HEK293 (cell line): ENCODE measurements around the gene CDCP2.
"Not testable (repeated sequence)": the region's sequence is repeated elsewhere in the genome, so short reads cannot be mapped to it uniquely, and the experiment has no call there.

Experiments
- CTCF ChIA-PET: fragments of 350-600 bp; formaldehyde crosslinking; extraction: SDS; loops from one replicate; lab custom pipeline; 2021; ENCODE audit warnings: antibody characterized with exemption; lab: Yijun Ruan, JAX
- POLR2A ChIA-PET: fragments of 300-600 bp; formaldehyde crosslinking; extraction: SDS; loops from one replicate; lab custom pipeline; 2020; ENCODE audit warnings: antibody characterized with exemption, inconsistent platforms; lab: Yijun Ruan, JAX
- H3K27ac ChIP-seq: fragments of 200-500 bp; sonication (Bioruptor generic); 2 replicates; pipeline ENCODE4 v1.5.1; 2014; ENCODE audit warnings: low read depth, low read length, control low read depth, inconsistent platforms; ENCODE audit errors: extremely low read depth
- H3K36me3 ChIP-seq, 2 experiments: fragments of 200-500 bp in 1 of 2; sonication (Bioruptor generic) in 1 of 2; 1 replicate in 1 of 2; 2 replicates in 1 of 2; pipeline ENCODE4 v1.5.1; 2014 to 2017; ENCODE audit warnings: inconsistent platforms in 2 of 2, low read length in 2 of 2; ENCODE audit not compliant: control insufficient read depth in 2 of 2, insufficient read depth in 1 of 2
- H3K4me1 ChIP-seq: fragments of 200-500 bp; sonication (Bioruptor generic); 2 replicates; pipeline ENCODE4 v1.5.1; 2014; ENCODE audit warnings: mild to moderate bottlenecking, low read length, inconsistent platforms; ENCODE audit not compliant: control insufficient read depth, insufficient read depth
- H3K4me3 ChIP-seq: 2 replicates; pipeline ENCODE4 v1.5.1; 2011; ENCODE audit warnings: low read depth, mild to moderate bottlenecking, control low read depth, low read length, moderate library complexity
- H3K9me3 ChIP-seq: fragments of 200-500 bp; sonication (Bioruptor generic); 2 replicates; pipeline ENCODE4 v1.5.1; 2014; ENCODE audit warnings: low read depth, low read length, inconsistent platforms; ENCODE audit not compliant: control insufficient read depth, insufficient read depth
- MZF1 ChIP-seq: fragments of 450-650 bp; formaldehyde crosslinking; IDR thresholded peaks from 2 replicates; pipeline ENCODE4 v1.5.1; 2017; ENCODE audit warnings: missing biosample characterization, missing genetic modification characterization, borderline replicate concordance
- SCRT2 ChIP-seq: fragments of 450-650 bp; formaldehyde crosslinking; IDR thresholded peaks from 2 replicates; pipeline ENCODE4 v1.5.1; 2016; ENCODE audit warnings: missing biosample characterization, missing genetic modification characterization
- YY2 ChIP-seq: fragments of 450-650 bp; formaldehyde crosslinking; IDR thresholded peaks from 2 replicates; pipeline ENCODE4 v1.5.1; 2016; ENCODE audit warnings: missing biosample characterization, missing genetic modification characterization
- ZFP69B ChIP-seq: fragments of 450-650 bp; formaldehyde crosslinking; IDR thresholded peaks from 2 replicates; pipeline ENCODE4 v1.5.1; 2016; ENCODE audit warnings: missing biosample characterization, missing genetic modification characterization
- ZNF16 ChIP-seq: fragments of 450-650 bp; formaldehyde crosslinking; IDR thresholded peaks from 2 replicates; pipeline ENCODE4 v1.5.1; 2016; ENCODE audit warnings: low read depth, missing biosample characterization, missing genetic modification characterization
- ZNF214 ChIP-seq: fragments of 450-650 bp; formaldehyde crosslinking; IDR thresholded peaks from 2 replicates; pipeline ENCODE4 v1.5.1; 2017; ENCODE audit warnings: missing biosample characterization, mild to moderate bottlenecking, missing genetic modification characterization, borderline replicate concordance
- ZNF274 ChIP-seq, 2 experiments: fragments of 200-500 bp in 1 of 2; fragments of 450-650 bp in 1 of 2; sonication (Bioruptor generic) in 1 of 2; formaldehyde crosslinking in 1 of 2; IDR thresholded peaks; 2 replicates each; pipeline versions ENCODE4 v1.5.1 to v1.6.1; 2014 to 2016; ENCODE audit warnings: borderline replicate concordance in 1 of 2, inconsistent platforms in 1 of 2, low read length in 1 of 2, missing biosample characterization in 1 of 2, missing genetic modification characterization in 1 of 2
- ZNF423 ChIP-seq: fragments of 450-650 bp; formaldehyde crosslinking; IDR thresholded peaks from 2 replicates; pipeline ENCODE4 v1.5.1; 2016; ENCODE audit warnings: missing biosample characterization, missing genetic modification characterization
- ZNF514 ChIP-seq: fragments of 450-650 bp; formaldehyde crosslinking; IDR thresholded peaks from 2 replicates; pipeline ENCODE4 v1.5.1; 2016; ENCODE audit warnings: missing biosample characterization, missing genetic modification characterization
- ZNF521 ChIP-seq: fragments of 450-650 bp; formaldehyde crosslinking; IDR thresholded peaks from 2 replicates; pipeline ENCODE4 v1.5.1; 2017; ENCODE audit warnings: missing biosample characterization, mild to moderate bottlenecking, missing genetic modification characterization
- ZNF560 ChIP-seq: fragments of 450-650 bp; formaldehyde crosslinking; IDR thresholded peaks from 2 replicates; pipeline ENCODE4 v1.5.1; 2017; ENCODE audit warnings: missing biosample characterization, missing genetic modification characterization, borderline replicate concordance
- ZNF670 ChIP-seq: fragments of 450-650 bp; formaldehyde crosslinking; IDR thresholded peaks from 2 replicates; pipeline ENCODE4 v1.5.1; 2016; ENCODE audit warnings: missing biosample characterization, missing genetic modification characterization, low read depth
- ZNF791 ChIP-seq: fragments of 450-650 bp; formaldehyde crosslinking; IDR thresholded peaks from 2 replicates; pipeline ENCODE4 v1.5.1; 2016; ENCODE audit warnings: missing biosample characterization, missing genetic modification characterization
- TF ChIP-seq, protein P1 (sequence below): fragments of 450-650 bp; formaldehyde crosslinking; IDR thresholded peaks from 2 replicates; pipeline ENCODE4 v1.5.1; 2016; ENCODE audit warnings: missing biosample characterization, missing genetic modification characterization
- TF ChIP-seq, protein P2 (sequence below): fragments of 450-650 bp; formaldehyde crosslinking; IDR thresholded peaks from 2 replicates; pipeline ENCODE4 v1.5.1; 2017; ENCODE audit warnings: missing biosample characterization, mild to moderate bottlenecking, missing genetic modification characterization, moderate library complexity
- TF ChIP-seq, protein P3 (sequence below): fragments of 450-650 bp; formaldehyde crosslinking; IDR thresholded peaks from 2 replicates; pipeline ENCODE4 v1.5.1; 2017; ENCODE audit warnings: missing biosample characterization, missing genetic modification characterization
- TF ChIP-seq, protein P4 (sequence below): sonication (generic); formaldehyde crosslinking; IDR thresholded peaks from 2 replicates; pipeline ENCODE4 v1.8.1; 2022; ENCODE audit warnings: mild to moderate bottlenecking, moderate library complexity, missing genetic modification reagents

The CDCP2 gene

DNA sequence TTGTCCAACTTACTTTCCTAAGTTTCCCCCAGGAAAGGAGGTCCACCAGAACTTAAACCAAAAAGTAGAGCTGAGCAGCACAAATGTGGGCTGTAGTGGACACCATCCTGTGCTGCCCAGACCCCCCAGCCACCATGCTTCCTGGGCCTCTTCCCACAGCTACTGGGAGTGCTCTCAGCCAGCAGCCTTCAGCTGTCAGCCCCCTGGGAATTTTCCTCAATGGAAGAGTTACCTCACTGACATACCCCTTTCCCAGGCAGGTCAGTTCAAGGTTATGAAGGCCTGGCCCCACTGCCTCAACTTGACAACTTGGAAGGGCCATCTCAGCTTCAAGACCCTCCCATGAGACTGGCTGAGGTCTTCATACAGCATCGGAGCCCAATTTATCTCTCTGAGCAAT is 47.7 kb downstream of the CDCP2 start:
- no peak overlapping the region for H3K27ac ChIP-seq
- POLR2A ChIA-PET, result no interaction called here
- H3K4me1 ChIP-seq, result no peaks in the 10 kb centered on the region
- no peaks in the 10 kb centered on the region for H3K9me3 ChIP-seq
- no peak for TF ChIP-seq ZNF670 (tag by site-specific recombination)
- TF ChIP-seq ZNF560 (tag by site-specific recombination), result no peak
- no peak overlapping the region for H3K4me3 ChIP-seq
- H3K36me3 ChIP-seq, result no peaks in the 10 kb centered on the region
- CTCF ChIA-PET, result interaction anchor here (1.4 kb wide), 2 partner anchors 22 to 24 kb away, joined by 3 to 5 read pairs; no protein-coding TSS in a partner anchor

DNA sequence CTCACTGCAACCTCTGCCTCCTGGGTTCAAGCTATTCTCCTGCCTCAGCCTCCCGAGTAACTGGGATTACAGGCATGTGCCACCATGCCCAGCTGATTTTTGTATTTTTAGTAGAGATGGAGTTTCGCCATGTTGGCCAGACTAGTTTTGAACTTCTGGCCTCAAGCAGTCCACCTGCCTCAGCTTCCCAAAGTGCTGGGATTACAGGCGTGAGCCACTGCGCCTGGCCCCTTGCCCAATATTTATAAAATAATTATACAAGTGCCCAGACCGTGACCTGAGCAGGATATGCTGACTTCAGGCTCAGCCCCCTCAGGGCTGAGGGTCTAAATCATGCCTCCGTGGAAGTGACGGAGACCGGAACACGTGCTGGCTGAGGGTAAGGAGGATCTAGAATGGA is 48.2 kb downstream of the CDCP2 start:
- H3K36me3 ChIP-seq, H3K9me3 ChIP-seq, H3K4me1 ChIP-seq, POLR2A ChIA-PET, H3K4me3 ChIP-seq, CTCF ChIA-PET, H3K27ac ChIP-seq: not testable (repeated sequence)

DNA sequence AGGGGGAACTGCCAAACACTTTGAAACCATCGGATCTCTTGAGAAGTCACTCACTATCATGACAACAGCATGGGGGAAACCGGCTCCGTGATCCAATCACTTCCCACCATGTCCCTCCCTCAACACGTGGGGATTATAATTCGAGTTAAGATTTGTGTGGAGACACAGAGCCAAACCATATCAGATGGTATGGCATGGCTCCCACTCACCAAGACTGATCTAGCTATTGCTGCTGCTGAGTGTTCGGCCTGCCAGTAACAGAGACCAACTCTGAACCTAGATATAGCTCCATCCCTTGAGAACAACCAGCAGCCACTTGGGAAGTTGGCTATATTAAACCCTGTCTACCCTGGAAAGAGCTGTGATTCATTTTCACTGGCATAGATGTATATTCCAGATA is 49.4 kb downstream of the CDCP2 start:
- no peaks in the 10 kb centered on the region for H3K9me3 ChIP-seq
- no peaks in the 10 kb centered on the region for H3K36me3 ChIP-seq
- CTCF ChIA-PET, result interaction anchor here (0.8 kb wide), 2 partner anchors 17 to 386 kb away, joined by 3 read pairs; no protein-coding TSS in a partner anchor
- no peak overlapping the region for H3K27ac ChIP-seq
- no peak overlapping the region for H3K4me3 ChIP-seq
- TF ChIP-seq, protein P1, sequence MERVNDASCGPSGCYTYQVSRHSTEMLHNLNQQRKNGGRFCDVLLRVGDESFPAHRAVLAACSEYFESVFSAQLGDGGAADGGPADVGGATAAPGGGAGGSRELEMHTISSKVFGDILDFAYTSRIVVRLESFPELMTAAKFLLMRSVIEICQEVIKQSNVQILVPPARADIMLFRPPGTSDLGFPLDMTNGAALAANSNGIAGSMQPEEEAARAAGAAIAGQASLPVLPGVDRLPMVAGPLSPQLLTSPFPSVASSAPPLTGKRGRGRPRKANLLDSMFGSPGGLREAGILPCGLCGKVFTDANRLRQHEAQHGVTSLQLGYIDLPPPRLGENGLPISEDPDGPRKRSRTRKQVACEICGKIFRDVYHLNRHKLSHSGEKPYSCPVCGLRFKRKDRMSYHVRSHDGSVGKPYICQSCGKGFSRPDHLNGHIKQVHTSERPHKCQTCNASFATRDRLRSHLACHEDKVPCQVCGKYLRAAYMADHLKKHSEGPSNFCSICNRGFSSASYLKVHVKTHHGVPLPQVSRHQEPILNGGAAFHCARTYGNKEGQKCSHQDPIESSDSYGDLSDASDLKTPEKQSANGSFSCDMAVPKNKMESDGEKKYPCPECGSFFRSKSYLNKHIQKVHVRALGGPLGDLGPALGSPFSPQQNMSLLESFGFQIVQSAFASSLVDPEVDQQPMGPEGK (tag by site-specific recombination), result no peak
- TF ChIP-seq MZF1 (tag by site-specific recombination) (no peak), ZFP69B (tag by site-specific recombination) (no peak), ZNF423 (tag by site-specific recombination) (no peak), ZNF274 (IDR thresholded peaks at IDR 0.05; ENCODE audit: low read length) (no peak), ZNF274 (tag by site-specific recombination; IDR thresholded peaks at IDR 0.05; ENCODE audit: borderline replicate concordance) (no peak), ZNF791 (tag by site-specific recombination) (no peak), ZNF16 (no peak), ZNF521 (tag by site-specific recombination) (no peak), ZNF214 (tag by site-specific recombination) (no peak), SCRT2 (tag by site-specific recombination) (no peak), ZNF514 (tag by site-specific recombination) (no peak), YY2 (tag by site-specific recombination) (no peak)
- TF ChIP-seq, protein P2, sequence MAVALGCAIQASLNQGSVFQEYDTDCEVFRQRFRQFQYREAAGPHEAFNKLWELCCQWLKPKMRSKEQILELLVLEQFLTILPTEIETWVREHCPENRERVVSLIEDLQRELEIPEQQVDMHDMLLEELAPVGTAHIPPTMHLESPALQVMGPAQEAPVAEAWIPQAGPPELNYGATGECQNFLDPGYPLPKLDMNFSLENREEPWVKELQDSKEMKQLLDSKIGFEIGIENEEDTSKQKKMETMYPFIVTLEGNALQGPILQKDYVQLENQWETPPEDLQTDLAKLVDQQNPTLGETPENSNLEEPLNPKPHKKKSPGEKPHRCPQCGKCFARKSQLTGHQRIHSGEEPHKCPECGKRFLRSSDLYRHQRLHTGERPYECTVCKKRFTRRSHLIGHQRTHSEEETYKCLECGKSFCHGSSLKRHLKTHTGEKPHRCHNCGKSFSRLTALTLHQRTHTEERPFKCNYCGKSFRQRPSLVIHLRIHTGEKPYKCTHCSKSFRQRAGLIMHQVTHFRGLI (tag by site-specific recombination), result no peak
- TF ChIP-seq, protein P3, sequence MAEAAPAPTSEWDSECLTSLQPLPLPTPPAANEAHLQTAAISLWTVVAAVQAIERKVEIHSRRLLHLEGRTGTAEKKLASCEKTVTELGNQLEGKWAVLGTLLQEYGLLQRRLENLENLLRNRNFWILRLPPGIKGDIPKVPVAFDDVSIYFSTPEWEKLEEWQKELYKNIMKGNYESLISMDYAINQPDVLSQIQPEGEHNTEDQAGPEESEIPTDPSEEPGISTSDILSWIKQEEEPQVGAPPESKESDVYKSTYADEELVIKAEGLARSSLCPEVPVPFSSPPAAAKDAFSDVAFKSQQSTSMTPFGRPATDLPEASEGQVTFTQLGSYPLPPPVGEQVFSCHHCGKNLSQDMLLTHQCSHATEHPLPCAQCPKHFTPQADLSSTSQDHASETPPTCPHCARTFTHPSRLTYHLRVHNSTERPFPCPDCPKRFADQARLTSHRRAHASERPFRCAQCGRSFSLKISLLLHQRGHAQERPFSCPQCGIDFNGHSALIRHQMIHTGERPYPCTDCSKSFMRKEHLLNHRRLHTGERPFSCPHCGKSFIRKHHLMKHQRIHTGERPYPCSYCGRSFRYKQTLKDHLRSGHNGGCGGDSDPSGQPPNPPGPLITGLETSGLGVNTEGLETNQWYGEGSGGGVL (tag by site-specific recombination), result no peak
- TF ChIP-seq, protein P4, sequence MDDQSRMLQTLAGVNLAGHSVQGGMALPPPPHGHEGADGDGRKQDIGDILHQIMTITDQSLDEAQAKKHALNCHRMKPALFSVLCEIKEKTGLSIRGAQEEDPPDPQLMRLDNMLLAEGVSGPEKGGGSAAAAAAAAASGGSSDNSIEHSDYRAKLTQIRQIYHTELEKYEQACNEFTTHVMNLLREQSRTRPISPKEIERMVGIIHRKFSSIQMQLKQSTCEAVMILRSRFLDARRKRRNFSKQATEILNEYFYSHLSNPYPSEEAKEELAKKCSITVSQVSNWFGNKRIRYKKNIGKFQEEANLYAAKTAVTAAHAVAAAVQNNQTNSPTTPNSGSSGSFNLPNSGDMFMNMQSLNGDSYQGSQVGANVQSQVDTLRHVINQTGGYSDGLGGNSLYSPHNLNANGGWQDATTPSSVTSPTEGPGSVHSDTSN (CRISPR knock-in tag), result no peak
- POLR2A ChIA-PET, result no interaction called here
- H3K4me1 ChIP-seq, result no peaks in the 10 kb centered on the region
